Measurements from ENCODE around the gene TRPV3. TPM values are rescaled to one million over a fixed set of nuclear protein-coding genes. Genes with fewer than 3 reads are reported as not detected.

TRPV3 gene
- total and polyA plus RNA-seq, 2 of the 13 experiments (the other 11 are each of a cell fraction or from before 2014, with no cell fraction given) = 0.90 to 1.0 TPM

DNA sequence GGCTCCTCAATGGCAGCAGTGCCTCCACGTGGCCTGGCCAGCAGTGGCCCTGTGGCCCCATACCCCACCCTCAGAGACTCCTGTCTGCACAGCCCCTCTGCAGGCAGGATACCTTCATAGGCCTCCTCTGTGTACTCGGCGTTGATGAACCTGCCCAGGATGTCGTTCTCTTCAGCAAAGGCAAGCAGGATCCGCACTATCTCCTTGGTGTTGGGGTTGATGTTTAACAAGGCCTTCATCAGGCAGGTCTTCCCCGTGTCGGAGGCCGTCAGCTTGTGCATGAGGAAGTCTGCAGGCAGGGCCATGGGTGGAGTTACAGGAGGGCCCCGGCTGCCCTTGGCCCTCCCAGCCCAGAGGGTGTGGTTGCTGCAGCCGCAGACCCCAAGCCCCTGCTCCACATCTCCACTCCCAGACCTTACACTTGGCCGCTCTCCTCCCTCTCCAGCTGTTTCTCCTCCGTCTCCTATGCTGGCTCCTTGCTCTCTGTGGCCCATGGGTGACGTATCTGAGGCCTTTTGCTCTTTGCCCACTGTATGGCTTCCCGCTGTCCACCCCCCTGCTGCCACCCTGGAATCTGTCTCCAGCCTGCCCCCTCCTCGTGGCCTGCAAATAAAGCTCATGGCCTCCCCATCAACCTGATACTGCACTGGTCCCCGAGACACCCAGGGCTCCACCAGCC, 15.1 kb downstream of the TRPV3 start (continued):
- TF ChIP-seq, protein P1, sequence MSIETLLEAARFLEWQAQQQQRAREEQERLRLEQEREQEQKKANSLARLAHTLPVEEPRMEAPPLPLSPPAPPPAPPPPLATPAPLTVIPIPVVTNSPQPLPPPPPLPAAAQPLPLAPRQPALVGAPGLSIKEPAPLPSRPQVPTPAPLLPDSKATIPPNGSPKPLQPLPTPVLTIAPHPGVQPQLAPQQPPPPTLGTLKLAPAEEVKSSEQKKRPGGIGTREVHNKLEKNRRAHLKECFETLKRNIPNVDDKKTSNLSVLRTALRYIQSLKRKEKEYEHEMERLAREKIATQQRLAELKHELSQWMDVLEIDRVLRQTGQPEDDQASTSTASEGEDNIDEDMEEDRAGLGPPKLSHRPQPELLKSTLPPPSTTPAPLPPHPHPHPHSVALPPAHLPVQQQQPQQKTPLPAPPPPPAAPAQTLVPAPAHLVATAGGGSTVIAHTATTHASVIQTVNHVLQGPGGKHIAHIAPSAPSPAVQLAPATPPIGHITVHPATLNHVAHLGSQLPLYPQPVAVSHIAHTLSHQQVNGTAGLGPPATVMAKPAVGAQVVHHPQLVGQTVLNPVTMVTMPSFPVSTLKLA (IDR thresholded peaks at IDR 0.05) = peak; percentile 31; the same call in 1 of the 2 replicates
- TF ChIP-seq, protein P2, sequence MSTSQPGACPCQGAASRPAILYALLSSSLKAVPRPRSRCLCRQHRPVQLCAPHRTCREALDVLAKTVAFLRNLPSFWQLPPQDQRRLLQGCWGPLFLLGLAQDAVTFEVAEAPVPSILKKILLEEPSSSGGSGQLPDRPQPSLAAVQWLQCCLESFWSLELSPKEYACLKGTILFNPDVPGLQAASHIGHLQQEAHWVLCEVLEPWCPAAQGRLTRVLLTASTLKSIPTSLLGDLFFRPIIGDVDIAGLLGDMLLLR (CRISPR knock-in tag; IDR thresholded peaks at IDR 0.05) = no peak
- TF ChIP-seq IRF2 (CRISPR knock-in tag; IDR thresholded peaks at IDR 0.05) = no peak
- TF ChIP-seq, protein P3, sequence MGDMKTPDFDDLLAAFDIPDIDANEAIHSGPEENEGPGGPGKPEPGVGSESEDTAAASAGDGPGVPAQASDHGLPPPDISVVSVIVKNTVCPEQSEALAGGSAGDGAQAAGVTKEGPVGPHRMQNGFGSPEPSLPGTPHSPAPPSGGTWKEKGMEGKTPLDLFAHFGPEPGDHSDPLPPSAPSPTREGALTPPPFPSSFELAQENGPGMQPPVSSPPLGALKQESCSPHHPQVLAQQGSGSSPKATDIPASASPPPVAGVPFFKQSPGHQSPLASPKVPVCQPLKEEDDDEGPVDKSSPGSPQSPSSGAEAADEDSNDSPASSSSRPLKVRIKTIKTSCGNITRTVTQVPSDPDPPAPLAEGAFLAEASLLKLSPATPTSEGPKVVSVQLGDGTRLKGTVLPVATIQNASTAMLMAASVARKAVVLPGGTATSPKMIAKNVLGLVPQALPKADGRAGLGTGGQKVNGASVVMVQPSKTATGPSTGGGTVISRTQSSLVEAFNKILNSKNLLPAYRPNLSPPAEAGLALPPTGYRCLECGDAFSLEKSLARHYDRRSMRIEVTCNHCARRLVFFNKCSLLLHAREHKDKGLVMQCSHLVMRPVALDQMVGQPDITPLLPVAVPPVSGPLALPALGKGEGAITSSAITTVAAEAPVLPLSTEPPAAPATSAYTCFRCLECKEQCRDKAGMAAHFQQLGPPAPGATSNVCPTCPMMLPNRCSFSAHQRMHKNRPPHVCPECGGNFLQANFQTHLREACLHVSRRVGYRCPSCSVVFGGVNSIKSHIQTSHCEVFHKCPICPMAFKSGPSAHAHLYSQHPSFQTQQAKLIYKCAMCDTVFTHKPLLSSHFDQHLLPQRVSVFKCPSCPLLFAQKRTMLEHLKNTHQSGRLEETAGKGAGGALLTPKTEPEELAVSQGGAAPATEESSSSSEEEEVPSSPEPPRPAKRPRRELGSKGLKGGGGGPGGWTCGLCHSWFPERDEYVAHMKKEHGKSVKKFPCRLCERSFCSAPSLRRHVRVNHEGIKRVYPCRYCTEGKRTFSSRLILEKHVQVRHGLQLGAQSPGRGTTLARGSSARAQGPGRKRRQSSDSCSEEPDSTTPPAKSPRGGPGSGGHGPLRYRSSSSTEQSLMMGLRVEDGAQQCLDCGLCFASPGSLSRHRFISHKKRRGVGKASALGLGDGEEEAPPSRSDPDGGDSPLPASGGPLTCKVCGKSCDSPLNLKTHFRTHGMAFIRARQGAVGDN (CRISPR knock-in tag; IDR thresholded peaks at IDR 0.05) = peak; percentile 36; the same call in 1 of the 2 replicates
